ENCODE results near the gene NEK3. TPM values are rescaled to one million over a fixed set of nuclear protein-coding genes. Genes with fewer than 3 reads are reported as not detected.
"Not testable (repeated sequence)": the region's sequence is repeated elsewhere in the genome, so short reads cannot be mapped to it uniquely, and the experiment has no call there.

The NEK3 gene
- total and polyA plus RNA-seq, 2 donors from 2014 or later: 17.4 to 21.1 TPM

DNA sequence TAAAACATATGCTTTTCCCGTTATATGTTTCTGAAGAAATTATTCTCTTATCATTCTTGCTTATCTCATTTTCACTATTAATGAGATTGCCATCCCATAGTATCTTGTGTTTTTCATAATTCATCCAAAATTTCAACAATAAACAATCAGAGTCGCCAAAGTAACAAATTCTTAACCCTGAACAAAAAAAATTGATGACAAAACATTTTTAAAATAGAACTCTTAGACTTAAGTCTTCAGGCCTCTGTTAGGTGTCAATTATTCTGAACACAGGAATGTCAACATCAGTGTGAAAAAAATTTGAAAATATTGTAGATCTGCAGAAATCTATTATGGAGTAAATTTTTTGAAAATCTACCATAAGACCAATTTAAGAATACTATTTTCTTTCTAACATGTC is 67.9 kb downstream of the NEK3 start:
- TF ChIP-seq, protein P1, sequence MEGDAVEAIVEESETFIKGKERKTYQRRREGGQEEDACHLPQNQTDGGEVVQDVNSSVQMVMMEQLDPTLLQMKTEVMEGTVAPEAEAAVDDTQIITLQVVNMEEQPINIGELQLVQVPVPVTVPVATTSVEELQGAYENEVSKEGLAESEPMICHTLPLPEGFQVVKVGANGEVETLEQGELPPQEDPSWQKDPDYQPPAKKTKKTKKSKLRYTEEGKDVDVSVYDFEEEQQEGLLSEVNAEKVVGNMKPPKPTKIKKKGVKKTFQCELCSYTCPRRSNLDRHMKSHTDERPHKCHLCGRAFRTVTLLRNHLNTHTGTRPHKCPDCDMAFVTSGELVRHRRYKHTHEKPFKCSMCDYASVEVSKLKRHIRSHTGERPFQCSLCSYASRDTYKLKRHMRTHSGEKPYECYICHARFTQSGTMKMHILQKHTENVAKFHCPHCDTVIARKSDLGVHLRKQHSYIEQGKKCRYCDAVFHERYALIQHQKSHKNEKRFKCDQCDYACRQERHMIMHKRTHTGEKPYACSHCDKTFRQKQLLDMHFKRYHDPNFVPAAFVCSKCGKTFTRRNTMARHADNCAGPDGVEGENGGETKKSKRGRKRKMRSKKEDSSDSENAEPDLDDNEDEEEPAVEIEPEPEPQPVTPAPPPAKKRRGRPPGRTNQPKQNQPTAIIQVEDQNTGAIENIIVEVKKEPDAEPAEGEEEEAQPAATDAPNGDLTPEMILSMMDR (IDR thresholded peaks at IDR 0.05; ENCODE audit: borderline replicate concordance, extremely low read depth, insufficient read depth): no peak
- FAIRE-seq: peak; percentile 45
- H3K36me3 ChIP-seq (ENCODE audit: control insufficient read depth in 2 of 3, insufficient read depth in 3 of 3, low read length in 3 of 3): no peaks in the 10 kb centered on the region
- no peak overlapping the region for H3K27ac ChIP-seq (ENCODE audit: low read depth in 2 of 2, low read length in 2 of 2)
- H3K4me1 ChIP-seq (ENCODE audit: control insufficient read depth in 2 of 3, insufficient read depth in 2 of 3, low read depth in 1 of 3, low read length in 3 of 3): no peaks in the 10 kb centered on the region
- no peak for DNase-seq
- intact Hi-C loops (cut with DNase I): no loop called here
- H3K4me3 ChIP-seq (ENCODE audit: low read length in 3 of 3): no peak overlapping the region
- no peaks in the 10 kb centered on the region for H3K9me3 ChIP-seq (ENCODE audit: control insufficient read depth in 2 of 3, insufficient read depth in 1 of 3, low read length in 3 of 3)
- no peak overlapping the region for H3K9ac ChIP-seq (ENCODE audit: low read length in 3 of 3)
- H3K27me3 ChIP-seq (ENCODE audit: control insufficient read depth, insufficient read depth, low read length): no peaks in the 10 kb centered on the region

DNA sequence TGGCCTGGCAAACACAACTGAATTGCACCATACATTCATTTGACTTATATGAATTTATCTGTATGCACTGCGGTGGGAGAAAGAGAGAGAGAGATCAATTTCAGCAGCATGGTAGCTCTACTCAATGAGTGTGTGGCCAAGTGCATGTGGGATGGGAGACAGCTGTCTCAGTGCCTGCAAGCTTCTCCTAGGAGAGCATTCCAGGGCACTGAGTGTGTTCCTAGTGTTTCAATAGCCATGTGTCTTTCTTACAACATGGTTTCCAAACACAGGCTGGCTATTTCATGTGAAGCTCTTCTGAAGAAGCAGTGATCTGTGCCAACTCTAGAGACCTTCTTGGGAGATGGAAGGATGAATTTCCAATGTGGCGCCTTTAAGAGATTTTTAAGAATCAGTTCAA is 74.0 kb downstream of the NEK3 start:
- no peak overlapping the region for H3K4me3 ChIP-seq (ENCODE audit: low read length in 3 of 3)
- no peak overlapping the region for H3K9ac ChIP-seq (ENCODE audit: low read length in 3 of 3)
- TF ChIP-seq, protein P1 (IDR thresholded peaks at IDR 0.05; ENCODE audit: borderline replicate concordance, extremely low read depth, insufficient read depth): no peak
- H3K27ac ChIP-seq (ENCODE audit: low read depth in 2 of 2, low read length in 2 of 2): no peak overlapping the region
- H3K4me1 ChIP-seq (ENCODE audit: control insufficient read depth in 2 of 3, insufficient read depth in 2 of 3, low read depth in 1 of 3, low read length in 3 of 3): no peaks in the 10 kb centered on the region
- intact Hi-C loops (cut with DNase I): no loop called here
- no peaks in the 10 kb centered on the region for H3K27me3 ChIP-seq (ENCODE audit: control insufficient read depth, insufficient read depth, low read length)
- H3K9me3 ChIP-seq (ENCODE audit: control insufficient read depth in 2 of 3, insufficient read depth in 1 of 3, low read length in 3 of 3): no peaks in the 10 kb centered on the region
- no peaks in the 10 kb centered on the region for H3K36me3 ChIP-seq (ENCODE audit: control insufficient read depth in 2 of 3, insufficient read depth in 3 of 3, low read length in 3 of 3)
- DNase-seq (no peak), FAIRE-seq (no peak)

DNA sequence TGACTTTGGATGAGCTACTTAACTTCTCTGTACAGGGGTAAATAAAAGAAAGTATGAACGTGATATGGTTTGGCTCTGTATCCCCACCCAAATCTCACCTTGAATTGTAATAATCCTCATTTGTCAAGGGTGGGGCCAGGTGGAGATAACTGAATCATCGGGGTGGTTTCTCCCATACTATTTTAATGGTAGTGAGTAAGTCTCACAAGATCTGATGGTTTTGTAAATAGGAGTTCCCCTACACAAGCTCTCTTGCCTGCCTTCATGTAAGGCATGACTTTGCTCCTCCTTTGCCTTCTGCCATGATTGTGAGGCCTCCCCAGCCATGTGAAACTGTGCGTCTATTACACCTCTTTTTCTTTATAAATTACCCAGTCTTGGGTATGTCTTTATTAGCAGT is 74.4 kb downstream of the NEK3 start:
- H3K36me3 ChIP-seq (ENCODE audit: control insufficient read depth in 2 of 3, insufficient read depth in 3 of 3, low read length in 3 of 3); H3K27me3 ChIP-seq (ENCODE audit: control insufficient read depth, insufficient read depth, low read length); H3K4me1 ChIP-seq (ENCODE audit: control insufficient read depth in 2 of 3, insufficient read depth in 2 of 3, low read depth in 1 of 3, low read length in 3 of 3); DNase-seq; FAIRE-seq; H3K9me3 ChIP-seq (ENCODE audit: control insufficient read depth in 2 of 3, insufficient read depth in 1 of 3, low read length in 3 of 3); intact Hi-C loops (cut with DNase I); H3K4me3 ChIP-seq (ENCODE audit: low read length in 3 of 3); H3K9ac ChIP-seq (ENCODE audit: low read length in 3 of 3); H3K27ac ChIP-seq (ENCODE audit: low read depth in 2 of 2, low read length in 2 of 2): not testable (repeated sequence)

Other genes starting within 250 kb of the NEK3 start
- gene ATP7B, start 148.1 kb downstream of the NEK3 start, total RNA-seq: 5.7 TPM
- gene ATP7B, start 148.1 kb downstream of the NEK3 start, polyA plus RNA-seq (ENCODE audit: insufficient read depth, low read depth, low replicate concordance): 2.0 TPM
- 39.5 TPM for gene ALG11, start 147.2 kb downstream of the NEK3 start, total RNA-seq
- gene ALG11, start 147.2 kb downstream of the NEK3 start, polyA plus RNA-seq (ENCODE audit: insufficient read depth, low read depth, low replicate concordance): 3.1 TPM
- 20.3 TPM for gene UTP14C, start 134.9 kb downstream of the NEK3 start, total RNA-seq
- gene UTP14C, start 134.9 kb downstream of the NEK3 start, polyA plus RNA-seq (ENCODE audit: insufficient read depth, low read depth, low replicate concordance): 8.8 TPM
- 1.2 TPM for gene NEK5, start 30.5 kb downstream of the NEK3 start, total RNA-seq
- 0.39 TPM for gene NEK5, start 30.5 kb downstream of the NEK3 start, polyA plus RNA-seq (ENCODE audit: insufficient read depth, low read depth, low replicate concordance)
- 6.4 TPM for gene THSD1, start 246.6 kb upstream of the NEK3 start, total RNA-seq
- 2.2 TPM for gene THSD1, start 246.6 kb upstream of the NEK3 start, polyA plus RNA-seq (ENCODE audit: insufficient read depth, low read depth, low replicate concordance)

Data from kidney (tissue), 14 donors.